GM10248 (cell line): ENCODE data around the gene CGB5.
"Not testable (repeated sequence)": the region's sequence is repeated elsewhere in the genome, so short reads cannot be mapped to it uniquely, and the experiment has no call there.

ENCODE experiments used
- CTCF ChIA-PET: fragments of 300-600 bp; sonication (Branson Sonifier 250); formaldehyde crosslinking; extraction: SDS; loops from one replicate; lab custom pipeline; 2021; ENCODE audit warnings: antibody characterized with exemption; lab: Yijun Ruan, JAX
- POLR2A ChIA-PET: fragments of 350-650 bp; sonication (Branson Sonifier 250); formaldehyde crosslinking; extraction: SDS; loops from one replicate; lab custom pipeline; 2020; ENCODE audit warnings: antibody characterized with exemption; lab: Yijun Ruan, JAX
- DNase-seq: peaks from one replicate; pipeline ENCODE4 v3.0.0; 2012; ENCODE audit errors: extremely low spot score
- TF ChIP-seq, protein P1 (sequence below): IDR thresholded peaks from 2 replicates; pipeline ENCODE4 v1.5.1; 2012; ENCODE audit warnings: mild to moderate bottlenecking, low read depth; ENCODE audit errors: extremely low read depth, missing control alignments, control extremely low read depth

Gene CGB5

DNA sequence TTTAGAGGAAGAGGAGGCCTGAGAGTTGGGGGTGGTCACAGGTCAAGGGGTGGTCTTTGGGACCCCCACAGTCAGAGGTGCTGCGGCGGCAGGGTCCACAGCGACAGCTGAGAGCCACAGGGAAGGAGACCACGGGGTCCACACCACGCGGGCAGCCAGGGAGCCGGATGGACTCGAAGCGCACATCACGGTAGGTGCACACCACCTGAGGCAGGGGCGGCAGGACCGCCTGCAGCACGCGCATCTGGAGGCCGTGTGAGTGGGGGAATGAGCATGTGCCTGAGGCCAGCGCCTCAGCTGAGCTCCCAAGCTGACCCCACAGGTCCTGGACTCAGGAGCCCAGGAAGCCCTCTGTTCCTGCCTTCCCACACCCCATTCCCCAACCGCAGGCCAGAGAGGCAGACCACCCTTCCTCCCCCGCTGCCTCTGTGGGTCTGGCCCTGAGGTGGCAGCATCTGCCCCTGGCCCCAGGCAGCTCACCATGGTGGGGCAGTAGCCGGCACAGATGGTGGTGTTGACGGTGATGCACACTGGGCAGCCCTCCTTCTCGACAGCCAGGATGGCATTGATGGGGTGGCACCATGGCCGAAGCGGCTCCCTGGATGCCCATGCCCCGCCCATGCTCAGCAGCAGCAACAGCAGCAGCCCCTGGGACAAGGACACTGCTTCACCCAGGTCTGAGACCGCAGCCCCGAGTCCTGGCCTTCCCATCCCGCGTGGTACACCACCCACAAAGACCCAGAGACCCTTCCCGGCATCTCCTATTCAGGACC, 27.4 kb upstream of the CGB5 start:
- DNase-seq, result no peak
- TF ChIP-seq, protein P1, sequence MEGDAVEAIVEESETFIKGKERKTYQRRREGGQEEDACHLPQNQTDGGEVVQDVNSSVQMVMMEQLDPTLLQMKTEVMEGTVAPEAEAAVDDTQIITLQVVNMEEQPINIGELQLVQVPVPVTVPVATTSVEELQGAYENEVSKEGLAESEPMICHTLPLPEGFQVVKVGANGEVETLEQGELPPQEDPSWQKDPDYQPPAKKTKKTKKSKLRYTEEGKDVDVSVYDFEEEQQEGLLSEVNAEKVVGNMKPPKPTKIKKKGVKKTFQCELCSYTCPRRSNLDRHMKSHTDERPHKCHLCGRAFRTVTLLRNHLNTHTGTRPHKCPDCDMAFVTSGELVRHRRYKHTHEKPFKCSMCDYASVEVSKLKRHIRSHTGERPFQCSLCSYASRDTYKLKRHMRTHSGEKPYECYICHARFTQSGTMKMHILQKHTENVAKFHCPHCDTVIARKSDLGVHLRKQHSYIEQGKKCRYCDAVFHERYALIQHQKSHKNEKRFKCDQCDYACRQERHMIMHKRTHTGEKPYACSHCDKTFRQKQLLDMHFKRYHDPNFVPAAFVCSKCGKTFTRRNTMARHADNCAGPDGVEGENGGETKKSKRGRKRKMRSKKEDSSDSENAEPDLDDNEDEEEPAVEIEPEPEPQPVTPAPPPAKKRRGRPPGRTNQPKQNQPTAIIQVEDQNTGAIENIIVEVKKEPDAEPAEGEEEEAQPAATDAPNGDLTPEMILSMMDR, result no peak
- POLR2A ChIA-PET, result interaction anchor here (0.6 kb wide), 2 partner anchors 23 to 135 kb away, joined by 3 to 4 read pairs; partner anchors contain the start of gene RUVBL2
- CTCF ChIA-PET, result interaction anchor here (0.5 to 1.6 kb wide), 2 partner anchors 16 to 44 kb away, joined by 3 to 4 read pairs; no protein-coding TSS in a partner anchor

DNA sequence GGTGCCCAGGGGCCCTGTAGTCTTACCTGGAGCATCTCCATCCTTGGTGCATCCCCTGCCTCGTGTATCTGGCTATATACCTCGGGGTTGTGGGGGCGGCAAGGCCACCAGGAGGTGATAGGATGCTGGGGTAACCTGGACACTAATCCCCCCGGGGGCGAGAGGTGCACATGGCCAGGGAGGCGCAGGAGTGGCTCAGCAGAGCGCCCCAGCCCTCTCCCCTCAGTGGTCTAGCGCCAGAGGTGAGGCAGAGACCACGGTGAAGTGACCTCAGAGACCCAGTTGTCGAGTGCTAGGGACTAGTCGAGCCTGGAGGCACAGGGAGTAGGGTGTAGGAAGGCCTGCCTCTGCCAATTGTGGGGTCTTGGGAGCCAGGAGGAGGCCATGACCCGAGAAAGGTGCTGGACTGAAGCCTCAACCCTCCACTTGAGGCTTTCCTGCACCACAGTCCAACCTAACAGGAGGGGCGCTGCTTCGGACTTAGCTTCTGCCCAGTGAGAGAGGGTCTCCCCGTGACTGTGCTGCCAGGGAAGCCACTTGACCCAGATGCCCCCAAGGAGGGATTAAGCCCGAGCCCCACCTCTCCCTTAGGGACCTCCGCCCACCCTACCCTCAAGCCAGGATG, 26.5 kb upstream of the CGB5 start, which contains the start of gene LHB:
Gene LHB, minus strand, starts transcription at position 51 of the 625 bp plus-strand sequence. Its CDS starts 10 bp downstream, at position 41.
- ChIA-PET POLR2A (interaction anchor here (0.6 kb wide), 1 partner anchor 142 kb away, joined by 6 read pairs; no protein-coding TSS in a partner anchor), CTCF (interaction anchor here (1.1 to 3.6 kb wide), 5 partner anchors 9 to 24 kb away, joined by 4 to 28 read pairs (median 12); partner anchors contain the start of genes GYS1 and RUVBL2)
- TF ChIP-seq, protein P1, result no peak
- no peak for DNase-seq

DNA sequence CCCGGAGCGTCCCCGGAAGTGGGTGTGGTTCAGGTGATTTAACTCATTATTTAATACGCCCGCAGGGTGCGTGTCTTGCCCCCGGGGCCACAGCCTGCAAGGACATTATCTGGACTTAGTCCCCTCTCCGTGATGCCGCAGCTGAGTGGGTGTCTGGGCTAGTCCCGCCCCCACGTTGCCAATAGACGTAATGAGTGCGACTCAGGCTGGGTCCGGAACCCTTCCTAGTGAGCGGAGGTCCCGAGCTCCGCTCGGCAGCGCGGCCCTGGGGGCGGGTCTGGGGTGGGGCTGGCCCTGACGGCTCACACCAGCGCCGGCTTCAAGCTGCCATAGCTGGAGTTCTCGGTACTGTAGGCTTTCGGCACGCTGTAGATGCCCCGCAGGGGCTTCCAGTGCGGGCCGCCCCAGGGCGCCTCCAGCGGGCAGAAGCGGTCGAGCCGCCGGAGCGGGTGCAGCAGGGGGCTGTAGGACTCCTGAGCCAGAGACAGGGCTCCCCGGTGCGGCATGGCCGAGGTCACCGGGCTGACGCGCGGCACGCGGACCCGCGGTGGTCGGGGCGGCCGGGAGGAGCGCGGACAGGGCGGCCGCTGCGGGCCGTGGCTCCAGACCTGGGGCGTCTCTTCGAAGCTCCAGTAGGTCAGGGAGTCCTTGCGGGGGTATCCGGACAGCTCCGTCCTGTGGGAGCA, 25.8 kb upstream of the CGB5 start:
- peak; percentile 79 for DNase-seq
- ChIA-PET POLR2A (interaction anchor here (0.6 kb wide), 1 partner anchor 143 kb away, joined by 6 read pairs; no protein-coding TSS in a partner anchor), CTCF (interaction anchor here (1.1 to 3.6 kb wide), 8 partner anchors 9 to 89 kb away, joined by 3 to 28 read pairs (median 5); partner anchors contain the start of genes GYS1 and RUVBL2)
- TF ChIP-seq, protein P1, result peak; percentile 53

DNA sequence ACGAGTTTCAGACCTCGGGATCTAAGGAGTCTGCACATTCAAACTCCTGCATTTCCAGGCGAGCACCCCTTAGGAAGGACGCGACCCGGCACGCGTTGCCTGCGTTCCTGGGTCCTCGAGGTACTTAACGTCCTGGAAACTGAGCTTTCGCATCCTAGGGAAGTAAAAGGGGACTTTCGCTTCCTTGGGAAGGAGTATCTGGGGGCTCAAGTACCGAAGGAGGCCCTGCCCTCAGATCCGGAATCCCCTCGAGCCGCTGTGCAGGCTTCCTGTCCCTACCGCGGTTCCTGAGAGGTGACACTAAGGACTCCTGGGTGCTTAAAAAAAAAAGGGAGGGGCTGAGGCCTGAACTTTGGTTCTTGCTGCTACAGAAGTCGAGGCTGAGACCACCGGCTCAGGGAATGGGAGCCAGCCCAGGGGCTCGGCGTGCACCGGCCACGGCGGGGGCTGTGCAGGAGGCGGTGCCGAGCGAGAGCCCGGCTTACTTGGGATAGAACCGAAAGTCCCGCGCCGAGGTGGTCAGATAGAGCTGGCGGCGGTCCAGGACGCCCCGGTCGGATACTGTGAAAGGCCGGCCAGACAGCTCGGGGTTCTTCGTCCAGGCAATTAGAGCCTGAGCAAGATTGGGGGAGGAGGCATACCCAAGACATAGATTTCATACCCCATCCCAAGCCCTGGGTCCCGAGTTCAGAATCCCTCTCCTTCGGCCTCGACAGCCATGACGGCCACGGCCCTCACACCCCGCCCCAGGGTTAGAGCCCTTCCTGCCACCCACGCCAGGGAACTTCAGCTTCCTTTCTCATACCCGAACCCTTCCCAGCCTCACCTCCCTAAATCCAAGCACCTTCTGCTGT, 25.0 kb upstream of the CGB5 start:
- not testable (repeated sequence) for DNase-seq
- CTCF ChIA-PET, result interaction anchor here (0.6 to 3.6 kb wide), 12 partner anchors 10 to 283 kb away, joined by 3 to 28 read pairs (median 5); partner anchors contain the start of genes CGB2, GYS1 and RUVBL2
- POLR2A ChIA-PET, result interaction anchor here (1.0 to 1.2 kb wide), 2 partner anchors 19 to 76 kb away, joined by 3 read pairs; no protein-coding TSS in a partner anchor

DNA sequence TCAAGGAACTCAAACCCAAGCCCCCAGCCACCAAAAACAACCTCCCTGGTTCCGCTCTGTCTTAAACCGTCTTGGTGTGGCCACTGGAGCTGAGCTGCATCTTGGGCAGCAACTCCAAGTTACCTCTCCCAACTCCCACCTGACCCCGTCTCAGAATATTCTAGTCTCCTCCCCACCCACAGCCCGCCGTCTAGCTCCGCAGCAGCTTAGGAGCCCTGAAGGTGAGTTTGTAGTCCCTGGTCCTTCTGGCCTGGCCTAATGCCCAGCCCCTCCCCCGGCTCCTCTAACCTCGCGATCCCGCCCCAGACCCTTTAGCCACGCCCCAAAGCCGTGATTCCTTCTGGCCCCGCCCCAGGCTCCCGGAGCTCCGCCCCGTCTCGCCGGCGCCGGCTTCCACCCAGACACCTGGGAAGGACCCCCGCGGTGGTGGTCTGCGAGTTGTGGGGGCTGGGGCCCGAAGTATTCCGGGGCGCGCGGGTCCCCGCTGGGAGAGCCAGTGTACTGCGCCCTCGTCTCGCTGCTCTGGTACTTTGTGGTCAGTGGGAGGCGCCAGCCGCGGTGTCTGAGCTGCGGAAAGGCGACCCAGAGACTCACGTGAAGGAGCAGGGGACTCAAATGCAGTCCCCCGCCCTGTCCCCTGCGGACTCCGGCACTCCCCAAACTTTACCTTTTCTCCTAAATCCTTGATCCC, 24.3 kb upstream of the CGB5 start:
- TF ChIP-seq, protein P1, result peak; percentile 5
- ChIA-PET CTCF (interaction anchor here (0.6 to 3.6 kb wide), 10 partner anchors 11 to 306 kb away, joined by 3 to 28 read pairs (median 3); partner anchors contain the start of genes CGB2, GYS1 and RUVBL2), POLR2A (interaction anchor here (1.0 to 1.2 kb wide), 2 partner anchors 20 to 76 kb away, joined by 3 read pairs; no protein-coding TSS in a partner anchor)
- peak; percentile 84 for DNase-seq
